Measurements from ENCODE around the gene PDCD4. TPM values are rescaled to one million over a fixed set of nuclear protein-coding genes. Genes with fewer than 3 reads are reported as not detected.

The PDCD4 gene
- total and polyA plus RNA-seq, 9 of the 15 experiments (the other 6 are each of a cell fraction or from before 2014, with no cell fraction given): 12.9 to 44.1 (median 33.7) TPM

- H3K27me3 ChIP-seq (ENCODE audit: control insufficient read depth in 2 of 2, insufficient read depth in 2 of 2, low read length in 2 of 2): no peaks in the 10 kb centered on the region
- DNase-seq (ENCODE audit: extremely low read depth in 1 of 4, low spot score in 3 of 4): no peak
- BruUV-seq (replicated peaks): no TSS peak
- no peaks in the 10 kb centered on the region for H3K79me2 ChIP-seq (ENCODE audit: control insufficient read depth, insufficient read depth, low read length)
- H3K4me3 ChIP-seq: no peak overlapping the region
- H3K9me1 ChIP-seq (ENCODE audit: control insufficient read depth, insufficient read depth, low read length): no peaks in the 10 kb centered on the region
- no peak for ATAC-seq
- no peaks in the 10 kb centered on the region for H4K20me1 ChIP-seq (replicated peaks; ENCODE audit: control insufficient read depth, insufficient read depth, low read length)
- WGBS (ENCODE audit: insufficient coverage, low coverage, missing lambda C conversion rate): 88% methylated on average over 8 of the region's 11 CpGs
- CTCF ChIA-PET (ENCODE audit: low intra/inter-chr PET ratio): no interaction called here
- H3K9ac ChIP-seq (ENCODE audit: insufficient read depth in 1 of 2, low read depth in 2 of 2, low read length in 2 of 2): no peak overlapping the region
- no peak for TF ChIP-seq POLR2AphosphoS2 (IDR thresholded peaks at IDR 0.05; ENCODE audit: low read length)
- no peak for TF ChIP-seq HDAC3 (IDR thresholded peaks at IDR 0.05; ENCODE audit: borderline replicate concordance, partially characterized antibody)
- TF ChIP-seq MLLT1 (IDR thresholded peaks at IDR 0.05): no peak
- TF ChIP-seq ZBTB34 (CRISPR knock-in tag; IDR thresholded peaks at IDR 0.05): no peak
- no peak for TF ChIP-seq REST (IDR thresholded peaks at IDR 0.05; ENCODE audit: borderline replicate concordance)
- no peak for TF ChIP-seq REST (CRISPR knock-in tag; IDR thresholded peaks at IDR 0.05; ENCODE audit: low read depth)
- FAIRE-seq: no peak
- peaks cover 27% of the 10 kb centered on the region; the same call in 1 of the 3 replicates for H3K36me3 ChIP-seq (ENCODE audit: control insufficient read depth, insufficient read depth, low read length)
- peaks cover 11 to 12% of the 10 kb centered on the region in 2 experiments; a peak in 4 of 5 replicates for H3K4me1 ChIP-seq (replicated peaks in 1 of 2; ENCODE audit: control insufficient read depth in 2 of 2, insufficient read depth in 2 of 2, low read length in 2 of 2)
- H2AFZ ChIP-seq (ENCODE audit: low read depth, low read length): no peak overlapping the region
- in situ Hi-C loops (cut with MboI) (no loop called here), intact Hi-C loops (cut with micrococcal nuclease) (no loop called here)
- H3K9me3 ChIP-seq (replicated peaks; ENCODE audit: control insufficient read depth, insufficient read depth, low read depth, low read length): no peaks in the 10 kb centered on the region
- no peak overlapping the region for H3K27ac ChIP-seq (ENCODE audit: extremely low read depth, low read depth, low read length)
- POLR2A ChIA-PET: interaction anchor here (0.5 kb wide), 1 partner anchor 132 kb away, joined by 3 read pairs; no protein-coding TSS in a partner anchor
- H3K4me2 ChIP-seq (ENCODE audit: insufficient read depth, low read length): no peak overlapping the region
These were observed 41.9 kb upstream of the PDCD4 start for GRCh38 chr10:110829721-110830410.
